Pulmonary artery endothelial cell (primary cell): Measurements from ENCODE around the gene TCFL5. TPM values are rescaled to one million over a fixed set of nuclear protein-coding genes. Genes with fewer than 3 reads are reported as not detected.
"Not testable (repeated sequence)": the region's sequence is repeated elsewhere in the genome, so short reads cannot be mapped to it uniquely, and the experiment has no call there.

Experiments
- DNase-seq: peaks from one replicate; pipeline ENCODE4 v3.0.0-alpha.2; 2011; ENCODE audit warnings: low read depth, low spot score
- total RNA-seq: library from RNA; depleted of rRNA; stranded (reverse); fragments of >200 nt; gene quantifications from 2 replicates; pipeline ENCODE4 v1.2.3, GENCODE V29; 2014

TCFL5 gene
- total RNA-seq, 1 donor from 2014 or later: 15.6 TPM

DNA sequence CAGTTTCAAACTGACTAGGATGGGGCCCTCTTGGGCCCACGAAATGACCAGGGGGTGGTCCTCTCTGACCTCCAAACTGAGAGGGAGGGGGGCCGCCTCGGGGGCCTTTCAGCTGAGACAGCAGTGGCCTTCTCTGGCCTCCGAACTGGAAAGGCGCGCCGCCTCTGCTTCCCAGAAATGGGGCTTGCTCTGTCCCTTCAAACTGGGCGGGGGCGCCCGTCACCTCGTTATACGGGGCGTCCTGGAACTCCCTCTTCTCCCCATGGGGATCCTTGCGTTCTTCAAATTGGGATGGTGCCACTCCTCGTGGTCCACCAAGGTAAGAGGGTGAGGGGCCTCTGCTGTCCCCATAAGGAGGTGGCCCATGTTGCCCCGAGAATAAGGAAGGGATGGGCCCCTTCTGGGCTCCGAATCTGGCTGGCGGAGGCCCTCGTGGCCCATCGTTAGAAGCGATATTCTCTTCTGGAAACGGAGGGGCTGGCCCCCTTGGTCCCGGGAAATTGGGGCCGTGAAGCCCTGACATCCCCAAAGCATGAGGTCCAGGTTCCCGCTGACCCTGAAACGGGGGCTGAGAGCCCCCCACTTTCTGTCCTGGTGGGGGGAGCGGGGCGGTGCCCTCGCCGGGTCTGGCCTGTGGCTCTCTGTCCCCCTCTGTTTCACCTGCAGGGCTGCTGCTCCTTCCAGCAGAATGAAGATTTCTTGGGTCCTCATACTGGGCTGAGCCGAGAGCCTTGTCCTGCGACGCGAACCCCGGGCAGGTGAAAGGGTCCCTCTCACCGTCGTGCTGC is 18.7 kb upstream of the TCFL5 start:
- no peak for DNase-seq

DNA sequence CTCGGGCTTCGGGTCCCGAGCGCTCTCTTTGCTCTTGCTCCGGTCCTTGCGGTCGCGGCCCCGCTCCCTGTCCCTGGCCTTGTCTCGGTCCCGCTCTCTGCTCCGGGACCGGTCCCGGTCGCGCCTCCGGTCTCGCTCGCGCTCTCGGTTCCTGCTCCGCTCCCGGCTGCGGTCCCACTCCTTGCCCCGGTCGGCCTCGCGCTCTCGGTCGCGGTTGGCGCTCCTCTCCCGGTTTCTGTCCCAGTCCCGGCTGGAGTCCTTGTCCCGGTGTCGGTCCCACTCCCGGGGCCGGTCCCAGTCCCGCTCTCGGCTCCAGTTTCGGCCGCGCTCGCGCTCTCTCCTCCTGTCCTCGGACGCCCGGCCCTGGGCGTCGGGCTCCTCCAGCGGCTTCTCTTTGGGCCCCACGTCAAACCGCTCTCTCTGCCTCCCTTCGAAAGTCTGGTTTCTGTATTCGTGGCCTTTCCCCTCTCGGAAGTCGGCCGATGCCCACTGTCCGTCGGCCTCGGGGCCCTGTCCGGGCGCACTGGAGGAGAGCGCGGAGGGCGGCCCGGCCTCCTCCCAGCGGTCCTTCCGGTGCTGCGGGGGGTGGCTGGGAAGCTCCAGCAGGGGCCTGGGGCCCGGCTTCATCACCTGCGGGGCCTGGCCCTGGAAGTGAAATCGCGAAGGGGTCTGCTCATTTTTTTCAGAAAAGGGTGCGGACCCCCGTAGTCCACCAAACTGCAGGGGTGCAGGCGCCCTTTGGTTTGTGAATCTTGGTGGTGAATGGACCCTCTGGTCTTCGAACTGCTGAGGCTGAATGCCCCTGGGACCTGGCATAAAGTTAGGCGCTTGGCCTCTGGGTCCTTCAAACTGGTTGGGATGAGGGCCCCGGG is 17.9 kb upstream of the TCFL5 start:
- DNase-seq: no peak

DNA sequence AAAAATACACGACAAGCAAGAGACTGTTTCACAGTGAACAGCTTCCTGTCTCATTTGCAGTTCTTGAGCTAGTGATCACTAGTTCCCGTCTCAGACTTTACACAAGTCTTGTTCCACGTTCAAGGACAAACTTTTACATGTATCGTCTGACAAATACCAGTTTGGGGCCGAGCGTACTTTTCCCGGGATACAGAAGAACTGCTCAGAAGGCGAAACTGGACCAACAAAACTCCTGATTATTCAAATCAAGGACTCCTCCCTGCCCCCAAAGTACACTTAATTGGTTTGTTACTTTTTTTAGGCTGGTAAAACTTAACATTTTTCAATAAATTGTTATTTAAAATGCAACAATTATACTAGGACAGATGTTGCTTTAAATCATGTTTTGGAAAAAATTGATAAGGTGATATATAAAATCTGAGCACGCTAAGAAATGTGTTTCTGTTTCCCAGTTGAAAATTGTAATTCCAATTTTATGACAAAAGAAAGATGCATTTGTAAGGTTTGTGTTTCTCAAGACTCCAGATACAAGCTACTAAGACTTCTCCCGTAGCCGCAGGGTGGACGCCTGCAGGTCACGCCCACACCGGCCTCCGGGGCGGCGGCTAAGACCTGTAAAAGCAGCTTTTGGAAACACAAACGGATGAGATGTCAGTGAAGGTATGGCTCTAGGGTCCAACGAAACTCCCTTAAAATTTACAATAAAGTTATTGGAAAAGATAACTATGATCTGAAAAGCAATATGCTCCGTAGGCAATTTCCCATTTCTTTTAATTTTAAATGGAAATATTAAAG is 16.8 kb upstream of the TCFL5 start:
- DNase-seq: no peak

DNA sequence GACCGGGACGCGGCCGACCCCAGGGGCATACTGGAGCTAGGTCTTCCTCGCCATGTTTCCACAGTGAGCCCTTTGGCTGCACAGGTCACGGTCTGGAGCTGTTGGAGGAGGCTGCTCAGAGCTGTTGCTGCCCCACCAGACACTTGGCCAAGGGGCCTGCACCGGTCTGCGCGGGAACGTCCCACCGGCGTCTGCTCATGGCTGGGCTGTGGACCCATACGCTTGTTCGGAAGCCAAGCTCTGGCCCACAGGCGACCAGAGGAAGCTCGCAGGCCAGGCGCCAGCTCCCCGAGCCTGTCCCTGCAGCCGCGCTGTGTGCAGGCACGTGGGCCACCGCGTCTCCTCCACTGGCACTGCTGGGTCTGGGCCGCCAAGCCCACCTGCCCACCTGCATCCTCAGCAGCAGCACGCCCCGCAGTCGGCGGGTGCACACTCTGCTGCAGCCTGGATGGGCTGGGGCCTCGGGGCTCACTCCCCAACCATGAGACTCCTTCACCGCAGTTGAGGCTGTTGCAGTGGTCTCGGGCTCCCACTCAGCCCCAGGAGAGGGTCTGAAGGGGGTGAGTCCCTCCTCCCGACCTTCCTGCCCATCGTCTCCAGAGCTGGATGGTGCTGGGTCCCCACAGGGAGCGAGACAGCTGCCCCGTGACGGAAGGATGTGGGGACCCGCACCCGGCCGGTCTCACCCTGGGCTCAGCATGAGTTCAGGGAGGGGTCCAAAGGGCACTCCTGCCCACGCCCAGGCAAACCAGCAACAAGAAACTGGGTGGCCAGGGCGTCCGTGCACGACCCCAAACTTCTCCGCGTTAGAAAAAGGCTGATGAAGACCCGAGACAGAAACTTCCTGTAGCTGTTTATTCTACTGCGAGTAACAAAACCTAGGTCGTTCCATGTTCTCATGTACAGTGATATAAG is 15.5 kb upstream of the TCFL5 start:
- DNase-seq: peak; percentile 66

- DNase-seq: no peak
Measured at GRCh38 chr20:62876501-62876901, 14.9 kb upstream of the TCFL5 start.

DNA sequence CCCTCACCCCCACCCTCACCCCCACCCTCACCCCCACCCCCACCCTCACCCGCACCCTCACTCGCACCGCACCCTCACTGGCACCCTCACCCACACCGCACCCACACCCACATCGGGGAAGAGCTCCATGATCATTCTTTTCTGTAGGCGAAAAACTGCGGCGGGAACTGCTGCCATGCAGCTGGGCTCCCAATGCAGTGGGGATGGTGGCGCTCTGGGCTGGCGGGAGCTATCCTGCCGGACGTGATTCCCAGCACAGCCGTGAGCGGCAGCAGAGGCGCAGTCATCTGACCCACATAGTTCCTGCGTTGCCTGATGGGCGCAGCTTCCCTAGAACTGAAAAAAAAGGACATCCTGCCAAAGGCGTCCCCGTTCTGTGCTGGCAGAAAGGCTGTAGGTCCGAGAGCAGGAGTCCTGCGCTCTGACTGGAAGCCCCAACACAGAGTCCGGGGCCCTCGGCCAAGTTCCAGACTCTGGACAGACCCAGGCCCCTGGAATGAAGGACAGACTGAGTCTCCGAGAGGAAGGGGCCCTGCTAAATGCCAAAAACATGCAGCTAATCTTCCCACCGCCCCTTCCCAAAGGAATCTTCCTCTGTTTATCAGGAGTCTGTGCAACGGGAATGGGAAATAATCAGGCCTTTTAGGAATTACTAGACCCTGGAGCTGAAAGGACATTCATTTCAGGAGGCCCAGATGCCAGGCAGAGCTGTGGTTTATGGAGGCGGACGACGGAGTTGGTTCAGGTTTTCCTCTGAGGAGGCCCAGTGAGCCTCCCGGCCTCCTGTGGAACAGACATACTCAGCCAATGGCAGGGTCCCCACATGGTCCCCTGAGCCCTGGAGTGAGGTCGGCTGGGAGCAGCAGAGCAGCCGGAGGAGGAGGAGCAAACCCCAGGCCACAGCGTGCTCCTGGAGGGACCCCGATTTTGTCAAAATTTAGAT is 14.1 kb upstream of the TCFL5 start:
- DNase-seq: peak; percentile 64

- DNase-seq: no peak
Measured at GRCh38 chr20:62874964-62875344, 13.3 kb upstream of the TCFL5 start.

GRCh38 chr20:62873681-62874031 is 12.0 kb upstream of the TCFL5 start:
- not testable (repeated sequence) for DNase-seq

DNA sequence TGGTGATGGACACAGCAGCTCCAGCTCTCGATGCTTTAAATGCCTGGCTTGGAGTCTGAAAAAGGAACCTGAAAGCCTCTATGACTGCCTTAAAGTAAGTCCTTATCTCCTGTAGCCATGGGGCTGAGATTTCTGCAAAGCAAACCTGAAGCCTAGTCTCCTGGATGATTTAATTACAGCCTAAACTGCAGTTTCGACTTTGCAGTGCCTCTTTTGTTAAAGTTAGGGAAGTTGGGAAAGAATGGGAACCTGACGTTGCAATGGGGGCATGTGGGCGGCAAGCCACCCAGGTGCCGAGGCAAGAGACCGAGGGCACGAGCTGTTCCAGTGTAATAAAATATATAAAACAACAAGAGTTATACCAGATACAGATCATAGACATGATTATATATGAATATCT is 11.7 kb upstream of the TCFL5 start:
- DNase-seq: no peak

DNA sequence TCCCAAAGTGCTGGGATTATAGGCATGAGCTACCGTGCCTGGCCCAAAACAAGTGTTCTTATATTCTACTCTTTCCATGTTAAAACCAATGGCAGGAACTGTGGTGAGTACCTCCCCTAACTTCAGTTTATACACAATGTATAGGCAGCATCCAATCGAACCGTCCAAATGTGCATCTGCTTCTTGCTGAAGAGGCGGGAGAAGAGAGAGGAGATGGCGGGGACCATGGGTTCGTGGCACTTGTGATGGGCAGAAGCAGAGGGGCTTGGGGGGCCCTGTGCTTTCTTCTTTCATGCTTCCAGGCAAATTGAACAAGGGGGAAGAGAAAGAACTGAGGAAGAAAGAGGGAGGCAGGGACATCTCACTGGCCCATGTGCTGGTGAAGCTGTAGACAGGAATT is 11.2 kb upstream of the TCFL5 start:
- DNase-seq: no peak

DNA sequence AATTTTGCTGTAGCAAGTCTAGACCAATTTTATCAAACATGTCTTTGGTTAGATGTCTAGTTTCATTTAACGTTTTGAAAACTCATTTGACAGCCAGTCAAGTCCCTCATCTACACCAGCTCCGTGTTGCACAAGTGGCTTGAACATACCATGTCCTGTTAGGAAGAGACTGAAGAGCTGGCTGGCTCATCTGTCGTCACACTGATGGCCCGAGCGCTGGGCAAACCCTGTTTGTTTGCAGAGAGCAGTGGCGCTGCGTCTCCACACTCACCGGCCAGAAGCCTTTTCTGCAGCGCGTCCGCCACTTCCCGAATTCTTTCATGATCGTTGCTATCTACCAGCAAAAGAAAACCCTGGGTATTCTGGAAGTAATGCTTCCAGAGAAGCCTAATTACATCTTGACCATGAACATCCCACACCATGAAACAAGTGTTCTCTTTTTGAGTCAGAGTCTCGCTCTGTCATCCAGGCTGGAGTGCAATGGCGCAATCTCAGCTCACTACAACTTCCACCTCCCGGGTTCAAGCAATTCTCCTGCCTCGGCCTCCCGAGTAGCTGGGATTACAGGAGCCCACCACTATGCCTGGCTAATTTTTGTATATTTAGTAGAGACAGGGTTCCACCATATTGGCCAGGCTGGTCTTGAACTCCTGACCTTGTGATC is 10.7 kb upstream of the TCFL5 start:
- DNase-seq: no peak

- DNase-seq: no peak
Measured at GRCh38 chr20:62864207-62864606, 2.6 kb upstream of the TCFL5 start.

- DNase-seq: no peak
Measured at GRCh38 chr20:62860924-62861691, 514 bp downstream of the TCFL5 start.

- DNase-seq: no peak
Measured at GRCh38 chr20:62860391-62860923, 1.2 kb downstream of the TCFL5 start.

DNA sequence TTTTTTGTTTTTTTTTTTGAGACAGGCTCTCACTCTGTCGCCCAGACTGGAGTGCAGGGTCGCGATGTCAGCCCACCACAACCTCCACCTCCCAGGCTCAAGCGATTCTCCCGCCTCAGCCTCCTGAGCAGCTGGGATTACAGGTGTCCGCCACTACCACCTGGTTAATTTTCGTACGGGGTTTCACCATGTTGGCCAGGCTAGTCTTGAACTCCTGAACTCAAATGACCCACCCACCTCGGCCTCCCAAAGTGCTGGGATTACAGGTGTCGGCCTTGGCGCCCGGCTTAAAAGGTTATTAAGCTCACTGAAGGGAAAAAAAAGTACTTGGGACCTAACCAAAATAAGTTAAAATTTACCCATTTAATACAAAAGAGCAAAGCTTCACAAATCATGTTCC is 1.9 kb downstream of the TCFL5 start:
- DNase-seq: no peak

DNA sequence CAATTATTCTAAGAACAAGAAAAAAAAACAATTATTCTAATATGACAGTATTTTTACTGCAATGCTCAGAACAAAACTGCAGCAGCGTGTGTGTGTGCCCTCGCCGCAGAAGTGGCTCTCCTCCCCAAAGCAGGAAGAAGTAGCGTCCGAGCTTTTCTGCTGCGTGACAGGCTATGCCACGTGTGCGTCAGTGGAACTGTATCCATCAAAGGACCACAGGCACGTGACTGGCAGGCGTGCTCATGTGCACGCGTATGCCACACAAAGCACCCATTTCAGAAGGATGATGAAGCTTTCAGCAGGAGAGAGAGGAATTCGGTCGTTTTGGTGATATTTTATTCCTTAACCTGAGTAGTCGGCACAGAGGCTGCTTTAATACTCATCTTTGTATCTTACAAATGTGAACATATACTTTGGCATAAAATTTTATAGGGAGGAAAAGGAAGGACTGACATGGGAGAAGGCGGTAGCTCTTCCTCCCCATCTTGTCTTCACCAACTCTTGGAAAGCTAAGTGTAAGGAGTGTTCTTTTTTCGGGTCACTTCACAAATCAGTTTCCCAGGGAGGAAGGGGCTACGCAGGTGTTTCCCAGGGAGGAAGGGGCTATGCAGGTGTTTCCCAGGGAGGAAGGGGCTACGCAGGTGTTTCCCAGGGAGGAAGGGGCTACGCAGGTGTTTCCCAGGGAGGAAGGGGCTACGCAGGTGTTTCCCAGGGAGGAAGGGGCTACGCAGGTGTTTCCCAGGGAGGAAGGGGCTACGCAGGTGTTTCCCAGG is 3.4 kb downstream of the TCFL5 start:
- DNase-seq: no peak

DNA sequence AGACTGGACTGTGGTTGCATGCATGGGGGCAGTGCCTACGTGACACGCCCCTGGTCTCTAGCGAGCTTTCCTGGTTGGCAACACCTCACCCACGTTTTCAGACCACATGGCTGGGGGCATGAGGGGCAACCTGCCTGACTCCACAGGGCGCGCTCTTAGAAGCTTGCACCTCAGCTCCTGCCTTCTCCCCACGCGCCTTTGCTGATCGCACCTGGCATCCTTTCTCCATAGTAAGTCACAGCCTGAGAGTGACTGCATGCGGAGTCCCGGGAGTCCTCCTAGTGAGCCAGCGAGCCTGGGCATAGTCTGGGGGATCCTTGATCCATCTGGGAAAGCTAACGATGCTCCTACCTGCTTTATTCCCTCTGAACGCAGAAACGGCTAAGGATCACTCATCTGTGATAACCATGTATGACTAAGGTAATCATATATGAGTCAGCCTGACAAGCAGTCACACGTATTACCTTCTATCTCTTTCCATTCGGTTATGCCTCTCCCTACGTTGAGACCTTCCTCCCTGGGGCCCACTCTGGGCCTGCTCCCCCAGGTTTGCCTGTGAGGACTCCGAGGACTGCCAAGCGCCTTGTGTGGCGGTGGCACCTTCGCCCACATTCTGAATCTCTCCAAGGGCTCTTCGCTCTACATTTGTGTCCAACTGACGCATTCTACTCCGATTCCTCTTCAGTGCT is 4.5 kb downstream of the TCFL5 start:
- DNase-seq: no peak
